Activated T-cell treated with anti-CD3 and anti-CD28 coated beads for 4 hours (primary cell): ENCODE results near the gene KLHL20.
A peak's percentile ranks its signal among the peaks of the same experiment; 100 is the strongest.
"Not testable (repeated sequence)": the region's sequence is repeated elsewhere in the genome, so short reads cannot be mapped to it uniquely, and the experiment has no call there.

Source experiments
- DNase-seq: peaks from one replicate; pipeline ENCODE4 v3.0.0-alpha.2; 2020

Gene KLHL20

GRCh38 chr1:173753830-173754229 lies 39.0 kb downstream of the KLHL20 start:
- DNase-seq, result no peak

GRCh38 chr1:173757666-173758065 lies 42.9 kb downstream of the KLHL20 start:
- DNase-seq, result no peak

GRCh38 chr1:173758110-173758509 lies 43.3 kb downstream of the KLHL20 start:
- no peak for DNase-seq

- DNase-seq, result no peak
These were observed 44.2 kb downstream of the KLHL20 start for GRCh38 chr1:173758980-173759379.

GRCh38 chr1:173764331-173764730 lies 49.5 kb downstream of the KLHL20 start:
- not testable (repeated sequence) for DNase-seq

- no peak for DNase-seq
These were observed 53.4 kb downstream of the KLHL20 start for GRCh38 chr1:173768206-173768605.

GRCh38 chr1:173768827-173769226 lies 54.0 kb downstream of the KLHL20 start:
- DNase-seq, result no peak

- not testable (repeated sequence) for DNase-seq
These were observed 55.5 kb downstream of the KLHL20 start for GRCh38 chr1:173770330-173770729.

- no peak for DNase-seq
These were observed 56.8 kb downstream of the KLHL20 start for GRCh38 chr1:173771560-173771959.

GRCh38 chr1:173775578-173776226 lies 60.9 kb downstream of the KLHL20 start:
- DNase-seq, result no peak

- DNase-seq, result no peak
These were observed 65.2 kb downstream of the KLHL20 start for GRCh38 chr1:173779936-173780335.

- DNase-seq, result no peak
These were observed 70.2 kb downstream of the KLHL20 start for GRCh38 chr1:173784997-173785396.

GRCh38 chr1:173789841-173790240 lies 75.1 kb downstream of the KLHL20 start:
- DNase-seq, result no peak

- no peak for DNase-seq
These were observed 83.3 kb downstream of the KLHL20 start for GRCh38 chr1:173798078-173798477.

- DNase-seq, result not testable (repeated sequence)
These were observed 85.2 kb downstream of the KLHL20 start for GRCh38 chr1:173799995-173800394.

GRCh38 chr1:173802961-173803360 lies 88.2 kb downstream of the KLHL20 start:
- no peak for DNase-seq

- DNase-seq, result not testable (repeated sequence)
These were observed 98.9 kb downstream of the KLHL20 start for GRCh38 chr1:173813654-173814053.

- DNase-seq, result no peak
These were observed 103.7 kb downstream of the KLHL20 start for GRCh38 chr1:173818459-173818858.

- no peak for DNase-seq
These were observed 106.9 kb downstream of the KLHL20 start for GRCh38 chr1:173821680-173822079.

GRCh38 chr1:173823781-173824314 lies 109.1 kb downstream of the KLHL20 start:
- no peak for DNase-seq

GRCh38 chr1:173824315-173825081 lies 109.7 kb downstream of the KLHL20 start, which contains the start of the genes CENPL and DARS2:
Gene CENPL (minus strand): TSS chr1:173824883. CDS start chr1:173811299, 13,584 bp downstream.
Gene DARS2 (plus strand): TSS chr1:173824673. CDS start chr1:173825230, 557 bp downstream.
- DNase-seq, result peak; percentile 83

GRCh38 chr1:173827611-173828010 lies 112.8 kb downstream of the KLHL20 start:
- no peak for DNase-seq

GRCh38 chr1:173832748-173833147 lies 118.0 kb downstream of the KLHL20 start:
- no peak for DNase-seq
